ENCODE measurements around the gene CPT2. TPM values are rescaled to one million over a fixed set of nuclear protein-coding genes. Genes with fewer than 3 reads are reported as not detected.

CPT2 gene
- total and polyA plus RNA-seq, 2 donors (not counting 1 experiment from before 2014, with no cell fraction given), result 17.2 to 18.3 TPM

GRCh38 chr1:53237638-53238037 lies 41.0 kb downstream of the CPT2 start:
- no peak for DNase-seq (ENCODE audit: low read depth in 2 of 2)
- Histone ChIP-seq H4K20me1 (ENCODE audit: control insufficient read depth, extremely low read depth, insufficient read depth, low read length) (no peaks in the 10 kb centered on the region), H3K4me3 (replicated peaks in 1 of 4; ENCODE audit: control extremely low read depth in 1 of 4, insufficient read depth in 1 of 4, low read depth in 3 of 4, low read length in 4 of 4) (peak overlapping the region; percentile 66 to 99 (median 84)), H2AFZ (ENCODE audit: low read length) (no peak overlapping the region), H3K79me2 (ENCODE audit: control insufficient read depth, insufficient read depth, low read length) (peaks cover 24% of the 10 kb centered on the region), H3K9me3 (ENCODE audit: control insufficient read depth, insufficient read depth, low read depth, low read length) (no peaks in the 10 kb centered on the region), H3K4me1 (ENCODE audit: control insufficient read depth, extremely low read depth, insufficient read depth, low read length) (peaks cover 2% of the 10 kb centered on the region), H3K9ac (ENCODE audit: insufficient read depth, low read length) (peak overlapping the region; percentile 92), H3K27me3 (ENCODE audit: control insufficient read depth, insufficient read depth, low read length) (no peaks in the 10 kb centered on the region), H3K4me2 (ENCODE audit: extremely low read depth, insufficient read depth, low read length) (peak overlapping the region; percentile 81), H3K27ac (ENCODE audit: insufficient read depth, low read length) (peak overlapping the region; percentile 83), H3K36me3 (ENCODE audit: control insufficient read depth, insufficient read depth, low read length) (peaks cover under 1% of the 10 kb centered on the region)
- TF ChIP-seq EZH2 (IDR thresholded peaks at IDR 0.05; ENCODE audit: low read length, missing control alignments) (no peak), CTCF (conservative IDR thresholded peaks at IDR 0.05 in 1 of 2, IDR thresholded peaks at IDR 0.05 in 1 of 2; ENCODE audit: low read depth in 1 of 2, low read length in 2 of 2) (no peak)

- TF ChIP-seq CTCF (conservative IDR thresholded peaks at IDR 0.05 in 1 of 2, IDR thresholded peaks at IDR 0.05 in 1 of 2; ENCODE audit: low read depth in 1 of 2, low read length in 2 of 2), result no peak
- peak within 1 kb of the TSS; percentile 83 for H3K27ac ChIP-seq (ENCODE audit: insufficient read depth, low read length)
These were observed 41.9 kb downstream of the CPT2 start, which contains the start of gene MAGOH for GRCh38 chr1:53238197-53239155. Gene MAGOH (minus strand): TSS chr1:53238518. CDS start chr1:53238448, 70 bp downstream.

GRCh38 chr1:53241828-53242227 lies 45.2 kb downstream of the CPT2 start:
- Histone ChIP-seq H3K36me3 (ENCODE audit: control insufficient read depth, insufficient read depth, low read length) (no peaks in the 10 kb centered on the region), H3K4me1 (ENCODE audit: control insufficient read depth, extremely low read depth, insufficient read depth, low read length) (peaks cover 2% of the 10 kb centered on the region), H3K4me3 (replicated peaks in 1 of 4; ENCODE audit: control extremely low read depth in 1 of 4, insufficient read depth in 1 of 4, low read depth in 3 of 4, low read length in 4 of 4) (no peak overlapping the region), H3K4me2 (ENCODE audit: extremely low read depth, insufficient read depth, low read length) (no peak overlapping the region), H3K79me2 (ENCODE audit: control insufficient read depth, insufficient read depth, low read length) (peaks cover 15% of the 10 kb centered on the region), H4K20me1 (ENCODE audit: control insufficient read depth, extremely low read depth, insufficient read depth, low read length) (no peaks in the 10 kb centered on the region), H3K9ac (ENCODE audit: insufficient read depth, low read length) (no peak overlapping the region), H2AFZ (ENCODE audit: low read length) (no peak overlapping the region), H3K27me3 (ENCODE audit: control insufficient read depth, insufficient read depth, low read length) (no peaks in the 10 kb centered on the region), H3K27ac (ENCODE audit: insufficient read depth, low read length) (no peak overlapping the region), H3K9me3 (ENCODE audit: control insufficient read depth, insufficient read depth, low read depth, low read length) (no peaks in the 10 kb centered on the region)
- DNase-seq (ENCODE audit: low read depth in 2 of 2), result no peak
- no peak for TF ChIP-seq CTCF (conservative IDR thresholded peaks at IDR 0.05 in 1 of 2, IDR thresholded peaks at IDR 0.05 in 1 of 2; ENCODE audit: low read depth in 1 of 2, low read length in 2 of 2)
- no peak for TF ChIP-seq EZH2 (IDR thresholded peaks at IDR 0.05; ENCODE audit: low read length, missing control alignments)

More at GRCh38 chr1:53238197-53239155, 41.9 kb downstream of the CPT2 start, which contains the start of gene MAGOH:
- peak within 1 kb of the TSS; percentile 90 for H2AFZ ChIP-seq (ENCODE audit: low read length)
- H3K4me1 ChIP-seq (ENCODE audit: control insufficient read depth, extremely low read depth, insufficient read depth, low read length), result peaks cover 2% of the 10 kb centered on the region
- no peaks in the 10 kb centered on the region for H4K20me1 ChIP-seq (ENCODE audit: control insufficient read depth, extremely low read depth, insufficient read depth, low read length)
- peak within 1 kb of the TSS; percentile 92 for H3K9ac ChIP-seq (ENCODE audit: insufficient read depth, low read length)
- peak within 1 kb of the TSS; percentile 94 for H3K4me2 ChIP-seq (ENCODE audit: extremely low read depth, insufficient read depth, low read length)
- no peaks in the 10 kb centered on the region for H3K27me3 ChIP-seq (ENCODE audit: control insufficient read depth, insufficient read depth, low read length)
- peak; percentile 95 to 97 for DNase-seq (ENCODE audit: low read depth in 2 of 2)
- H3K9me3 ChIP-seq (ENCODE audit: control insufficient read depth, insufficient read depth, low read depth, low read length), result no peaks in the 10 kb centered on the region
- H3K36me3 ChIP-seq (ENCODE audit: control insufficient read depth, insufficient read depth, low read length), result no peaks in the 10 kb centered on the region
- H3K79me2 ChIP-seq (ENCODE audit: control insufficient read depth, insufficient read depth, low read length), result peaks cover 24% of the 10 kb centered on the region
- H3K4me3 ChIP-seq (replicated peaks in 1 of 4; ENCODE audit: control extremely low read depth in 1 of 4, insufficient read depth in 1 of 4, low read depth in 3 of 4, low read length in 4 of 4), result peak within 1 kb of the TSS; percentile 66 to 99 (median 84)
